SK-N-SH (cell line): Measurements from ENCODE around the gene TNPO2. TPM values are rescaled to one million over a fixed set of nuclear protein-coding genes. Genes with fewer than 3 reads are reported as not detected.

Source experiments
- CTCF ChIA-PET: fragments of 300-600, 350-600 bp; formaldehyde crosslinking; extraction: SDS; loops from one replicate; lab custom pipeline; 2021; lab: Yijun Ruan, JAX
- POLR2A ChIA-PET: fragments of 350-600 bp; sonication (Branson Sonifier 250); formaldehyde crosslinking; extraction: SDS; loops from one replicate; lab custom pipeline; 2020; ENCODE audit warnings: antibody characterized with exemption, inconsistent platforms; lab: Yijun Ruan, JAX
- DNase-seq: peaks from one replicate; pipeline ENCODE4 v3.0.0; 2012
- H2AFZ ChIP-seq: fragments of 200-600 bp; sonication (generic); 2 replicates; pipeline ENCODE4 v1.8.1; 2016; ENCODE audit warnings: antibody characterized with exemption, mild to moderate bottlenecking, low read depth
- H3F3A ChIP-seq: fragments of 200-600 bp; sonication (generic); replicated peaks from 2 replicates; pipeline ENCODE3; 2016; ENCODE audit warnings: antibody characterized with exemption, mild to moderate bottlenecking; ENCODE audit not compliant: insufficient read depth
- H3K27ac ChIP-seq, 2 experiments: fragments of 200-500 bp in 1 of 2; fragments of 200-600 bp in 1 of 2; sonication (Bioruptor generic) in 1 of 2; sonication (generic), shearing (Covaris generic) in 1 of 2; 2 replicates each; pipeline versions ENCODE4 v1.5.1 to v1.6.1; 2014 to 2016; ENCODE audit warnings: low read depth in 2 of 2, inconsistent platforms in 1 of 2, low read length in 1 of 2, mild to moderate bottlenecking in 1 of 2, mixed read lengths in 1 of 2
- H3K27me3 ChIP-seq: fragments of 200-600 bp; sonication (generic), shearing (Covaris generic); 2 replicates; pipeline ENCODE4 v1.6.1; 2016; ENCODE audit warnings: mixed run types; ENCODE audit not compliant: insufficient read depth
- H3K36me3 ChIP-seq, 2 experiments: fragments of 200-500 bp in 1 of 2; fragments of 200-600 bp in 1 of 2; sonication (Bioruptor generic) in 1 of 2; sonication (generic) in 1 of 2; replicated peaks in 1 of 2; 2 replicates each; pipeline versions ENCODE3 to v1.5.1; 2014 to 2016; ENCODE audit warnings: low read length in 1 of 2, mild to moderate bottlenecking in 1 of 2; ENCODE audit not compliant: insufficient read depth in 2 of 2, control insufficient read depth in 1 of 2
- H3K4me1 ChIP-seq, 2 experiments: fragments of 200-500 bp in 1 of 2; fragments of 200-600 bp in 1 of 2; sonication (Bioruptor generic) in 1 of 2; sonication (generic), shearing (Covaris generic) in 1 of 2; 2 replicates each; pipeline versions ENCODE4 v1.5.1 to v1.6.1; 2014 to 2016; ENCODE audit warnings: low read depth in 1 of 2, low read length in 1 of 2, mixed run types in 1 of 2; ENCODE audit not compliant: insufficient read depth in 2 of 2, control insufficient read depth in 1 of 2
- H3K4me2 ChIP-seq: fragments of 200-600 bp; sonication (generic), shearing (Covaris generic); 2 replicates; pipeline ENCODE4 v1.6.1; 2017; ENCODE audit warnings: mixed run types
- H3K4me3 ChIP-seq, 2 experiments: fragments of 200-500 bp in 1 of 2; fragments of 200-600 bp in 1 of 2; sonication (Bioruptor generic) in 1 of 2; sonication (generic), shearing (Covaris generic) in 1 of 2; 2 replicates each; pipeline versions ENCODE4 v1.5.1 to v1.8.1; 2014 to 2016; ENCODE audit warnings: low read depth in 2 of 2, inconsistent platforms in 1 of 2, low read length in 1 of 2, mild to moderate bottlenecking in 1 of 2, mixed read lengths in 1 of 2, moderate library complexity in 1 of 2
- H3K79me2 ChIP-seq: fragments of 200-600 bp; sonication (generic); 2 replicates; pipeline ENCODE4 v1.8.1; 2017; ENCODE audit warnings: mild to moderate bottlenecking; ENCODE audit not compliant: insufficient read depth
- H3K9ac ChIP-seq: fragments of 200-600 bp; sonication (generic); 2 replicates; pipeline ENCODE4 v1.6.1; 2017; ENCODE audit warnings: mixed run types
- H3K9me2 ChIP-seq: fragments of 200-600 bp; sonication (generic); 2 replicates; pipeline ENCODE4 v1.6.1; 2017; ENCODE audit warnings: mixed run types
- H3K9me3 ChIP-seq: fragments of 200-600 bp; sonication (generic); 2 replicates; pipeline ENCODE4 v1.6.1; 2017; ENCODE audit warnings: mixed run types, mild to moderate bottlenecking, moderate library complexity
- H4K20me1 ChIP-seq: fragments of 200-600 bp; sonication (generic); 2 replicates; pipeline ENCODE4 v1.6.1; 2017; ENCODE audit warnings: mild to moderate bottlenecking, mixed run types; ENCODE audit not compliant: insufficient read depth
- EZH2phosphoT487 ChIP-seq: fragments of 200-600 bp; sonication (generic); IDR thresholded peaks from 2 replicates; pipeline ENCODE4 v1.6.1; 2017; ENCODE audit warnings: low read depth, mixed run types, mild to moderate bottlenecking, antibody characterized with exemption, moderate library complexity, borderline replicate concordance
- FOXM1 ChIP-seq: IDR thresholded peaks from 2 replicates; pipeline ENCODE4 v1.4.0; 2012; ENCODE audit warnings: low read depth, mild to moderate bottlenecking
- GABPA ChIP-seq: IDR thresholded peaks from 2 replicates; pipeline ENCODE4 v1.4.0; 2012; ENCODE audit warnings: low read depth, mild to moderate bottlenecking
- JUND ChIP-seq: IDR thresholded peaks from 2 replicates; pipeline ENCODE4 v1.4.0; 2012
- MEF2A ChIP-seq: IDR thresholded peaks from 2 replicates; pipeline ENCODE4 v1.4.0; 2012; ENCODE audit warnings: low read depth, borderline replicate concordance
- NFIC ChIP-seq: IDR thresholded peaks from 2 replicates; pipeline ENCODE4 v1.4.0; 2012; ENCODE audit warnings: borderline replicate concordance
- PBX3 ChIP-seq: IDR thresholded peaks from 2 replicates; pipeline ENCODE4; 2012
- POLR2AphosphoS5 ChIP-seq: IDR thresholded peaks from 2 replicates; pipeline ENCODE4 v1.6.1; 2012; ENCODE audit warnings: low read depth, low read length
- REST ChIP-seq: IDR thresholded peaks from 2 replicates; pipeline ENCODE4 v1.6.1; 2012; ENCODE audit warnings: mild to moderate bottlenecking, low read depth, low read length, moderate library complexity
- RXRA ChIP-seq: IDR thresholded peaks from 2 replicates; pipeline ENCODE4 v1.4.0; 2012; ENCODE audit warnings: low read depth, mild to moderate bottlenecking, borderline replicate concordance
- SMC3 ChIP-seq: IDR thresholded peaks from 2 replicates; pipeline ENCODE4 v1.6.1; 2012; ENCODE audit warnings: low read depth, low read length, improper control_type of control experiment
- TCF12 ChIP-seq: IDR thresholded peaks from 2 replicates; pipeline ENCODE4 v1.4.0; 2012
- WGBS: methylation state at CpG from one replicate; pipeline ENCODE4 v1.1.6; 2017; ENCODE audit warnings: low lambda C conversion rate; 5-methylcytosine and 5-hydroxymethylcytosine counted together
- polyA plus RNA-seq, 3 experiments: library from polyadenylated mRNA; depleted of rRNA; stranded (reverse); fragments of >200 nt; gene quantifications; 2 replicates each; pipeline ENCODE4 v1.2.3, GENCODE V29; 2012
- TF ChIP-seq, protein P1 (sequence below): IDR thresholded peaks from 2 replicates; pipeline ENCODE4 v1.4.0; 2012; ENCODE audit warnings: low read depth
- TF ChIP-seq, protein P2 (sequence below): fragments of 150-350 bp; IDR thresholded peaks from 2 replicates; pipeline ENCODE4 v1.6.1; 2017; ENCODE audit warnings: antibody characterized with exemption, low read length, low read depth, borderline replicate concordance
- TF ChIP-seq, protein P3 (sequence below): IDR thresholded peaks from 2 replicates; pipeline ENCODE4 v1.4.0; 2012; ENCODE audit warnings: low read depth, borderline replicate concordance

TNPO2 gene
- polyA plus RNA-seq, 1 of the 3 experiments (the other 2 are of a cell fraction) = 82.4 TPM

GRCh38 chr19:12667731-12668302 lies 55.9 kb downstream of the TNPO2 start:
- Histone ChIP-seq H3K27me3 (no peaks in the 10 kb centered on the region), H3K9ac (no peak overlapping the region; the same call in 1 of the 2 replicates), H3K9me3 (no peaks in the 10 kb centered on the region), H2AFZ (no peak overlapping the region), H3K9me2 (no peaks in the 10 kb centered on the region), H3K27ac (no peak overlapping the region), H3K4me3 (peak overlapping the region; percentile 80 to 85; a peak in 3 of 4 replicates), H3K4me1 (peaks cover 5 to 35% of the 10 kb centered on the region in 2 experiments; a peak in 2 of 4 replicates), H4K20me1 (no peaks in the 10 kb centered on the region), H3K4me2 (peak overlapping the region; percentile 90), H3F3A (peaks cover 28% of the 10 kb centered on the region), H3K36me3 (peaks cover 10 to 17% of the 10 kb centered on the region in 2 experiments), H3K79me2 (peaks cover 51% of the 10 kb centered on the region)
- ChIA-PET CTCF (interaction anchor here (1.2 to 3.1 kb wide), 4 partner anchors 9 to 28 kb away, joined by 3 to 13 read pairs (median 8); no protein-coding TSS in a partner anchor), POLR2A (interaction anchor here (0.6 kb wide), 1 partner anchor 13 kb away, joined by 3 read pairs; no protein-coding TSS in a partner anchor)
- TF ChIP-seq EZH2phosphoT487 = no peak
- no peak for TF ChIP-seq TCF12
- no peak for TF ChIP-seq REST
- no peak for TF ChIP-seq NFIC
- no peak for TF ChIP-seq SMC3
- TF ChIP-seq, protein P1, sequence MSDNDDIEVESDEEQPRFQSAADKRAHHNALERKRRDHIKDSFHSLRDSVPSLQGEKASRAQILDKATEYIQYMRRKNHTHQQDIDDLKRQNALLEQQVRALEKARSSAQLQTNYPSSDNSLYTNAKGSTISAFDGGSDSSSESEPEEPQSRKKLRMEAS = no peak
- TF ChIP-seq PBX3 = no peak
- WGBS = 55% methylated on average over 4 of the region's 4 CpGs
- DNase-seq = no peak

DNA sequence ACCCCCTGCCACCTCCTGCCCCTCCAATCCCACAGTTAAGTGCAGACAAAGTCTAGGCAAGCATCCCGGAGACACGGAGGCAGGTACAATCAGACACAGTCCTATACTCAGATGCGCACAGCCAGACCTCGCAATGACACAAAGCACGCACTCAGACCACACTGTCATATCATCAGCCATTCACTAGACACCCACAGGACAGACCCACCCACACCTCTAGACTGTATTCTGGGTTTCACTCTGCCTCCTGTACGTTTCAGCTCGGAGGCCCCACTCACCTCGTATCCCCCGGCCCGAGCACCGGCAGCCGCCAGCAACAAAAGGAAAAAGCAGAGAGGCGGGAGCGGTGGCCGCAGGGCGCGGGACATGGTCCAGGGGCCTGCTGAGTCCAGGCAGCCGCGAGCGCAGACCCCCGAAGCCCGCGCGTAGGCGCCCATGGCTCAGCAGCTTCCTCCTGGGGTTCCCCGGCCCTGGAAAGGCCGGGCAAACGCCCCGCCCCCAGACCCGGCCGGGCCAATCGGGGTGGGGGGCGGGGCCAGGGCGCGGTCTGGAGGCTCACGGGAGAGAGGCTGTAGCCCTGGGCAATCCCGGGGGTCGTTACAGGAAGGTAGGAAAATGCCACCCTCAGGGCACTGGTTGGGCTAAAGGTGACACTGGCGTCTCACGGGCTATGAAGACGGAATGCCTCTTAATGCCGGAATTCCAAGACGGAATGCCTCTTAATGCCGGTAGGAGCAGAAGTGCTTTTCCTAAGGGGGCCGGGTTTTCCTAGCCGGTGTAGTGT lies 57.3 kb downstream of the TNPO2 start, which contains the start of the genes MAN2B1 and WDR83:
Gene MAN2B1, minus strand, starts transcription at position 478 of the 784 bp plus-strand sequence. Its CDS starts 41 bp downstream, at position 437.
Gene WDR83, plus strand, starts transcription at position 543 of the 784 bp plus-strand sequence. CDS start 2,984 bp downstream, outside the sequence.
- no peaks in the 10 kb centered on the region for H3K9me3 ChIP-seq
- WGBS = 3% methylated on average over 25 of the region's 46 CpGs
- no peak for TF ChIP-seq MEF2A
- TF ChIP-seq FOXM1 = no peak
- TF ChIP-seq SMC3 = no peak
- no peak for TF ChIP-seq JUND
- TF ChIP-seq, protein P1 = no peak
- TF ChIP-seq, protein P2, sequence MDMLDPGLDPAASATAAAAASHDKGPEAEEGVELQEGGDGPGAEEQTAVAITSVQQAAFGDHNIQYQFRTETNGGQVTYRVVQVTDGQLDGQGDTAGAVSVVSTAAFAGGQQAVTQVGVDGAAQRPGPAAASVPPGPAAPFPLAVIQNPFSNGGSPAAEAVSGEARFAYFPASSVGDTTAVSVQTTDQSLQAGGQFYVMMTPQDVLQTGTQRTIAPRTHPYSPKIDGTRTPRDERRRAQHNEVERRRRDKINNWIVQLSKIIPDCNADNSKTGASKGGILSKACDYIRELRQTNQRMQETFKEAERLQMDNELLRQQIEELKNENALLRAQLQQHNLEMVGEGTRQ = no peak
- peak; percentile 61; the same call in 1 of the 2 replicates for TF ChIP-seq POLR2AphosphoS5
- TF ChIP-seq, protein P3, sequence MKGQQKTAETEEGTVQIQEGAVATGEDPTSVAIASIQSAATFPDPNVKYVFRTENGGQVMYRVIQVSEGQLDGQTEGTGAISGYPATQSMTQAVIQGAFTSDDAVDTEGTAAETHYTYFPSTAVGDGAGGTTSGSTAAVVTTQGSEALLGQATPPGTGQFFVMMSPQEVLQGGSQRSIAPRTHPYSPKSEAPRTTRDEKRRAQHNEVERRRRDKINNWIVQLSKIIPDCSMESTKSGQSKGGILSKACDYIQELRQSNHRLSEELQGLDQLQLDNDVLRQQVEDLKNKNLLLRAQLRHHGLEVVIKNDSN = no peak
- TF ChIP-seq GABPA = no peak
- TF ChIP-seq RXRA = no peak

More for the DNA sequence above, 57.3 kb downstream of the TNPO2 start, which contains the start of the genes MAN2B1 and WDR83:
- Histone ChIP-seq H2AFZ (peak within 1 kb of the TSS; percentile 76), H3K4me2 (peak within 1 kb of the TSS; percentile 90), H4K20me1 (no peaks in the 10 kb centered on the region), H3K4me3 (peak within 1 kb of the TSS; percentile 71 to 94), H3K79me2 (peaks cover 51% of the 10 kb centered on the region), H3K36me3 (peaks cover 7 to 20% of the 10 kb centered on the region in 2 experiments), H3K4me1 (peaks cover 5 to 35% of the 10 kb centered on the region in 2 experiments; a peak in 2 of 4 replicates), H3K27me3 (no peaks in the 10 kb centered on the region), H3F3A (peaks cover 23% of the 10 kb centered on the region), H3K9ac (peak within 1 kb of the TSS; percentile 82), H3K9me2 (no peaks in the 10 kb centered on the region), H3K27ac (peak within 1 kb of the TSS; percentile 8 to 60; a peak in 1 of 4 replicates)
- ChIA-PET CTCF (interaction anchor here (0.9 to 3.1 kb wide), 12 partner anchors 8 to 742 kb away, joined by 3 to 12 read pairs (median 4); no protein-coding TSS in a partner anchor), POLR2A (interaction anchor here (0.5 to 1.2 kb wide), 5 partner anchors 10 to 607 kb away, joined by 3 to 6 read pairs (median 4); no protein-coding TSS in a partner anchor)
- peak; percentile 98 for DNase-seq
